Upper lobe of left lung (tissue), 6 donors: ENCODE results near the gene CIRBP. TPM values are rescaled to one million over a fixed set of nuclear protein-coding genes. Genes with fewer than 3 reads are reported as not detected.

Experiments used
- ATAC-seq, 2 donors: fragments of 200-7000 bp; cut with Tn5 transposase; one replicate each; pipeline ENCODE4 v1.9.1; 2022; ENCODE audit warnings: mild to moderate bottlenecking in 2 of 2, moderate library complexity in 2 of 2; ENCODE audit not compliant: low FRiP score in 2 of 2
- DNase-seq, 2 donors: peaks; one replicate each; pipeline ENCODE4 v3.0.0-alpha.2; 2019 to 2020
- H3K27ac ChIP-seq, 4 donors: fragments of 200-600 bp; sonication (generic); one replicate each; pipeline ENCODE4 v1.5.1; 2016 to 2019
- H3K27me3 ChIP-seq, 4 donors: fragments of 200-600 bp; sonication (generic); one replicate each; pipeline ENCODE4 v1.5.1; 2017 to 2019
- H3K36me3 ChIP-seq, 4 donors: fragments of 200-600 bp; sonication (generic); one replicate each; pipeline ENCODE4 v1.5.1; 2016 to 2019
- H3K4me1 ChIP-seq, 4 donors: fragments of 200-600 bp; sonication (generic); one replicate each; pipeline ENCODE4 v1.5.1; 2018 to 2019
- H3K4me3 ChIP-seq, 4 donors: fragments of 200-600 bp; sonication (generic); one replicate each; pipeline ENCODE4 v1.5.1; 2017 to 2019; ENCODE audit warnings: mild to moderate bottlenecking in 2 of 4, moderate library complexity in 1 of 4
- H3K9me3 ChIP-seq, 4 donors: fragments of 200-600 bp; sonication (generic); one replicate each; pipeline ENCODE4 v1.5.1; 2018 to 2019
- EP300 ChIP-seq, 4 donors: sonication (generic); formaldehyde crosslinking; IDR thresholded peaks; one replicate each; pipeline ENCODE4 v1.5.1; 2017; ENCODE audit warnings: antibody characterized with exemption in 4 of 4, control low read depth in 2 of 4
- POLR2A ChIP-seq, 4 donors: fragments of 450-650 bp; IDR thresholded peaks; one replicate each; pipeline ENCODE4 v1.5.1; 2016 to 2017; ENCODE audit warnings: antibody characterized with exemption in 4 of 4, mild to moderate bottlenecking in 2 of 4
- POLR2AphosphoS5 ChIP-seq, 2 donors: sonication (generic); formaldehyde crosslinking; IDR thresholded peaks; one replicate each; pipeline ENCODE4 v1.5.1; 2017; ENCODE audit warnings: antibody characterized with exemption in 2 of 2
- WGBS, 2 donors: methylation state at CpG; one replicate each; pipeline ENCODE4 v1.1.5; 2017 to 2018; 5-methylcytosine and 5-hydroxymethylcytosine counted together
- total RNA-seq, 6 donors: library from RNA; depleted of rRNA in 4 of 6; stranded (reverse); fragments of >200 nt in 4 of 6; gene quantifications; one replicate each; pipeline versions ENCODE4 v1.1.0 to v1.2.1, GENCODE V29; 2016 to 2021
- TF ChIP-seq, protein P1 (sequence below), 6 experiments: fragments of 450-650 bp in 4 of 6; fragments of 200-600 bp in 2 of 6; sonication (generic) in 2 of 6; IDR thresholded peaks; one replicate each; pipeline ENCODE4 v1.5.1; 2016 to 2019; ENCODE audit warnings: antibody characterized with exemption in 6 of 6
- donor health status: DM: no; HTN: no; CAD: no; lungs with moderate emphysema.
- donor health status: DM: no; HTN: yes; CAD: no; lungs with severe emphysema.

CIRBP gene
- total RNA-seq, 6 donors from 2014 or later, result 326 to 1,348 (median 441) TPM

DNA sequence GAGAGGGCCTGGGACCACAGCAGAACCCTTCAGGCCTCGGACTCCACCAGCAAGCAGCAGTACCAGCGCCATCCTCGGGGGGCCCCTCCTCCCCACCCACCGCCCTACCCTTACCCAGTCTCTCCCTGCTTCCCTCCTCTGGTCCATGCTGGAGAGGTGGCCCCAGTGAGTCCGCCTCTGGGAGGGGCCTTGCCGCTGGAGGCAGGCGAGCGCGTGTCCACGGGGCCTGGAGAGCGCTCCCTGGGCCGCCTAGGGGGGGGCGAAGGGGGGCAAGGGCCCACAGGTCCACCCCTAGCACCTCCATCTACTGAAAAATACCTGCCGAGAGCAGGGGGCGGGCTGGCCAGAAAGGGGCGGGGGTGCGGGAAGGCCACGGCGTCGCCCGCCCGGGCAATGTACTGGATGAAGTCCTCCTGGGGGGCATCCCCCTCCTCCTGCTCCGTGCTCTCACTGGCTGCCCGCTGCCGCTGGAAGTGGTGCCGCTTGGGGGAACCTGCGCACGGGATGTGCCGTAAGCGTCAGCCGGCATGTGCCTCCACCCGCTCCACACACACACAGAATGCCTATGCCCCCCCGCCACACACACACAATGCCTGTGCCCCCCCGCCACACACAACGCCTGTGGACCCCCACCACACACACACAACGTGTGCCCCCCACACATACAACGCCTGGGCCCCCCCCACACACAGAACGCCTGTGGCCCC, 38.2 kb upstream of the CIRBP start:
- Histone ChIP-seq H3K4me1 (peaks cover 16 to 32% (median 23%) of the 10 kb centered on the region in 4 donors), H3K27me3 (no peaks in the 10 kb centered on the region), H3K9me3 (no peaks in the 10 kb centered on the region), H3K4me3 (no peak overlapping the region), H3K27ac (no peak overlapping the region), H3K36me3 (peaks cover 0 to 25% (median 23%) of the 10 kb centered on the region in 4 donors)
- TF ChIP-seq POLR2A (IDR thresholded peaks at IDR 0.05), result no peak
- TF ChIP-seq POLR2AphosphoS5 (IDR thresholded peaks at IDR 0.05), result no peak
- TF ChIP-seq EP300 (IDR thresholded peaks at IDR 0.05), result no peak
- TF ChIP-seq, protein P1, sequence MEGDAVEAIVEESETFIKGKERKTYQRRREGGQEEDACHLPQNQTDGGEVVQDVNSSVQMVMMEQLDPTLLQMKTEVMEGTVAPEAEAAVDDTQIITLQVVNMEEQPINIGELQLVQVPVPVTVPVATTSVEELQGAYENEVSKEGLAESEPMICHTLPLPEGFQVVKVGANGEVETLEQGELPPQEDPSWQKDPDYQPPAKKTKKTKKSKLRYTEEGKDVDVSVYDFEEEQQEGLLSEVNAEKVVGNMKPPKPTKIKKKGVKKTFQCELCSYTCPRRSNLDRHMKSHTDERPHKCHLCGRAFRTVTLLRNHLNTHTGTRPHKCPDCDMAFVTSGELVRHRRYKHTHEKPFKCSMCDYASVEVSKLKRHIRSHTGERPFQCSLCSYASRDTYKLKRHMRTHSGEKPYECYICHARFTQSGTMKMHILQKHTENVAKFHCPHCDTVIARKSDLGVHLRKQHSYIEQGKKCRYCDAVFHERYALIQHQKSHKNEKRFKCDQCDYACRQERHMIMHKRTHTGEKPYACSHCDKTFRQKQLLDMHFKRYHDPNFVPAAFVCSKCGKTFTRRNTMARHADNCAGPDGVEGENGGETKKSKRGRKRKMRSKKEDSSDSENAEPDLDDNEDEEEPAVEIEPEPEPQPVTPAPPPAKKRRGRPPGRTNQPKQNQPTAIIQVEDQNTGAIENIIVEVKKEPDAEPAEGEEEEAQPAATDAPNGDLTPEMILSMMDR (IDR thresholded peaks at IDR 0.05), result no peak
- ATAC-seq (no peak), DNase-seq (peak in 1 of 2 donors; percentile 77)
- WGBS, 2 donors, result 75 to 83% methylated on average over 17 to 23 of the region's 38 CpGs

DNA sequence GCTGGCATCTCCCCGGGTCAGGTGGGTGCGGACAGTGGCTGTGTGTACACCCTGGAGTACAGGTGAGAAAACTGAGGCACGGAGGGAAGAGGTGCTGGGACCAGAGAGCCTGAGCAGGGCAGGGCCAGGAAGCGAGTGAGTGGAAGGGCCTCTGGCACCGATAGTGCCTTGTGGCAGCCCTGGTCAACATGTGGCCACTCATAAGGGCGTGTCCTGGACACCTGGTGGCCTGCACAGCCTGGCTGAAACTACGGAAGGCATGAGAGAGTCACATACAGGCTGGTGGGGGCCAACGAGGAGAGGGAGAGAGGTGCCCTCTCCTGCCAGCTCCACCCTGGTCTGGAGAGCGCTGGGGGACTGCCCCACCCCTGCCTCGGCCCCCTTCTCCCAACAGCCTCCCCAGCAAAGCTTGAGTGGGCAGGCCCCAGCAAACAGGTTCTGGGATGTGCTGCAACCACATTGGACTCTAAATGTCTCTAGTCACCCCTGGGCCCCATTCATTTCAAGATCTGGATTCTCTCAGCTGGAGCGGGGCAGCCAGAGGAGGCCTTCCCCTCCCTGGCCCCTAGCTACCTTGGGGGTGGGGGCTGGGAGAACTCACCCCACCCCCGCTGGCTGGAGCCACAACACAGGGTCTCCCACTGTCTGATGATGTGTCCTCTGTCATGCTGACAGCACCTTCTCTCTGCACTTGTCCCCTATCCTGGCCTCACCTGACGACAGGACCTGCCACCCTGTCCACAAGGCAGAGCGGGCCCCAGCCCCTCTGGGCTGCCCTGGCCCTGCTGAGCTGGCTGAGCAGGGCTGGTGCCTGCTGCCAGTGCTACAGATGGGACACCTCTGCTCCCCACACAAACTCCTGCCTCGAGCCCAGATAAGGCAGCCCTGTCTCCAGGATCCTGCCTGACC, 37.1 kb upstream of the CIRBP start:
- DNase-seq (peak in 1 of 2 donors; percentile 85), ATAC-seq (peak in 1 of 2 donors; percentile 63)
- H3K4me3 ChIP-seq, result no peak overlapping the region
- no peak for TF ChIP-seq EP300 (IDR thresholded peaks at IDR 0.05)
- TF ChIP-seq, protein P1 (IDR thresholded peaks at IDR 0.05), result peak in 1 of 6 experiments; percentile 6
- H3K9me3 ChIP-seq, result no peaks in the 10 kb centered on the region
- peaks cover 21 to 41% (median 27%) of the 10 kb centered on the region in 4 donors for H3K4me1 ChIP-seq
- WGBS, 2 donors, result 65 to 83% methylated on average over 10 to 14 of the region's 15 CpGs
- peak overlapping the region in 3 of 4 donors; percentile 30 to 45 (median 43) for H3K27ac ChIP-seq
- H3K27me3 ChIP-seq, result peaks cover 0 to 3% (median under 1%) of the 10 kb centered on the region in 4 donors
- peaks cover 0 to 15% (median 13%) of the 10 kb centered on the region in 4 donors for H3K36me3 ChIP-seq

DNA sequence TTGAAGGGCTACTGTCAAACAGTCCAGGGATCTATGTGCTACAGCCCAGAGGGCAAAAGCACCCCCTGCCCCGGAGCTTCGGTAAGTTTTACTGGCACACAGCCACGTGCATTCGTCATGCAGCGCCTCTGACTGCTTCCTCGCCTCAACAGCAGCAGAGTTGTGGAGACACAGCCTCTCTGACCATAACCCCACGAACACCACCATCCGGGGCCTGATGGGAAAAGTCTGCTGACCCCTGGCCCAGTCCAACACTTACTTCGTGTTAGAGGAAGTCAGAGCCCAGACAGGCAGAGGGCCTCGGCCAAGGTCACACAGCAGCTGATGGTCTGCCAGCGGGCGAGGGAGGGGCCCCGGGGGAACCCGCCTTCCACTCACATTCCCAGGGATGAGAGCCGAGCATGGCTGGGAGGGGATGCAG, 36.5 kb upstream of the CIRBP start:
- 37 to 45% methylated on average over 7 to 14 of the region's 15 CpGs for WGBS, 2 donors
- Histone ChIP-seq H3K27ac (peak overlapping the region in 3 of 4 donors; percentile 30 to 45 (median 43)), H3K27me3 (peaks cover 0 to 9% (median 3%) of the 10 kb centered on the region in 4 donors), H3K4me3 (no peak overlapping the region), H3K36me3 (peaks cover 0 to 8% (median 7%) of the 10 kb centered on the region in 4 donors), H3K9me3 (no peaks in the 10 kb centered on the region), H3K4me1 (peaks cover 27 to 48% (median 32%) of the 10 kb centered on the region in 4 donors)
- peak; percentile 4 to 24 for ATAC-seq
- DNase-seq, result no peak
- TF ChIP-seq EP300 (IDR thresholded peaks at IDR 0.05), result no peak
- TF ChIP-seq POLR2AphosphoS5 (IDR thresholded peaks at IDR 0.05), result peak in 1 of 2 donors; percentile 20
- no peak for TF ChIP-seq POLR2A (IDR thresholded peaks at IDR 0.05)
- TF ChIP-seq, protein P1 (IDR thresholded peaks at IDR 0.05), result no peak

DNA sequence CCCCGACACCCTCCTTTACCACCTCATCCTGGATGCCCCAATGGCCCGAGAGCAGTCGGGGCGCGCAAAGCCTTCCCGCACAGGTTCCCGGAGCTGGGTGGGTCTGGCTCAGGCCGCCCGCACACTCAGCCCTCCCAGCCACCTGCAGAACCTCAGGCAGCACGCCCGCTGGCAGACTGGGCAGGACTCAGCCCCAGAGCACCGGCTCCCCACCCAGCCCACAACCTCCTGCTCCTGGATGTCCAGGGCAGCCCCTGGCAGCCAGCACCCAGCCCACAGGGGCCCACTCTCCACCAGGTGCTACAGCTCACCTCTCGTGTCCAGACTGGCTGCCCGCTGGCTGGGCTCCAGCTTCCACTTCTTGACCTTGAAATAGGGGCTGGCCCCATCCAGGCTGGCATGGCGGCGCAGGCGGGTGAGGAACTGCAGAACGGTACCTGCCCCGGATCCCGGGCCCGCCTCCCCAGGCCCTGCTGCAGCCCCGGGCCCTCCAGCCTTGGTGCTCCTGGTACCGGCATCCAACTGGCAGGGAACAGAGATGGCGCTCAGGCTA, 35.9 kb upstream of the CIRBP start:
- DNase-seq, result peak in 1 of 2 donors; percentile 86
- peak in 1 of 2 donors; percentile 23 for ATAC-seq
- peak overlapping the region in 3 of 4 donors; percentile 30 to 45 (median 43) for H3K27ac ChIP-seq

More for the DNA sequence above, 35.9 kb upstream of the CIRBP start:
- Histone ChIP-seq H3K9me3 (no peaks in the 10 kb centered on the region), H3K27me3 (peaks cover 0 to 9% (median 3%) of the 10 kb centered on the region in 4 donors), H3K36me3 (peaks cover 0 to 3% (median 2%) of the 10 kb centered on the region in 4 donors), H3K4me3 (no peak overlapping the region), H3K4me1 (peaks cover 30 to 52% (median 35%) of the 10 kb centered on the region in 4 donors)
- 81% methylated on average over 24 of the region's 24 CpGs; no CpG with 5 or more reads in 1 of the 2 donors for WGBS, 2 donors
- TF ChIP-seq POLR2A (IDR thresholded peaks at IDR 0.05) (no peak), EP300 (IDR thresholded peaks at IDR 0.05) (no peak), POLR2AphosphoS5 (IDR thresholded peaks at IDR 0.05) (no peak)
- TF ChIP-seq, protein P1 (IDR thresholded peaks at IDR 0.05), result no peak
